Glomerular endothelial cell (primary cell): Measurements from ENCODE around the gene FBXO40. TPM values are rescaled to one million over a fixed set of nuclear protein-coding genes. Genes with fewer than 3 reads are reported as not detected.
A peak's percentile ranks its signal among the peaks of the same experiment; 100 is the strongest.

ENCODE experiments used
- DNase-seq: peaks from one replicate; pipeline ENCODE4 v3.0.0-alpha.2; 2011; ENCODE audit warnings: low read depth, low spot score; ENCODE audit errors: extremely low read depth
- total RNA-seq: library from RNA; depleted of rRNA; stranded (reverse); fragments of >200 nt; gene quantifications from 2 replicates; pipeline ENCODE4 v1.2.3, GENCODE V29; 2015

FBXO40 gene
- total RNA-seq, 1 donor from 2014 or later = not detected

- peak; percentile 69 for DNase-seq
Observed at GRCh38 chr3:121660356-121661171, 67.4 kb downstream of the FBXO40 start, which contains the start of gene HCLS1. Gene HCLS1 (minus strand): TSS chr3:121660903. CDS start chr3:121658347, 2,556 bp downstream.

- DNase-seq = no peak
Observed at GRCh38 chr3:121661376-121661775, 68.2 kb downstream of the FBXO40 start.

- DNase-seq = no peak
Observed at GRCh38 chr3:121662742-121663141, 69.6 kb downstream of the FBXO40 start.

- no peak for DNase-seq
Observed at GRCh38 chr3:121663171-121663847, 70.1 kb downstream of the FBXO40 start.

DNA sequence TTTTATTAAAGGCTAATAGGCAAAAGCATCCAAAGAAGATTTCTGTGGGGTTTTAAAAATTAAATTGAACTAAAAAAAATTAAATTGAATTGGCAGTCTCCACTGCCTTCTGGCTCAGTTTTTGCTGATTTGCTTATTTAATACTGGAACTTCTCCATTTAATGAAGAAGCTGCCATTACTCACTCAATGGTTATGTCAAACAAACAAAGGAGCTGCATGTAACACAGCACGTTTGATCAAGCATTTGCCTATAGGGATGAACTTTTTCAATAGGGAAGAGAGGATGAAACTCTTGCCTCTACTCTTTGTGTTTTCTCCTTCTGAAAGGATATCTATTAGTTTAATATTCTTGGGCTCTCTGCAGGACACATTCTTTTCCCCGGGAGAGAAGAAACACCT lies 72.3 kb downstream of the FBXO40 start:
- no peak for DNase-seq

DNA sequence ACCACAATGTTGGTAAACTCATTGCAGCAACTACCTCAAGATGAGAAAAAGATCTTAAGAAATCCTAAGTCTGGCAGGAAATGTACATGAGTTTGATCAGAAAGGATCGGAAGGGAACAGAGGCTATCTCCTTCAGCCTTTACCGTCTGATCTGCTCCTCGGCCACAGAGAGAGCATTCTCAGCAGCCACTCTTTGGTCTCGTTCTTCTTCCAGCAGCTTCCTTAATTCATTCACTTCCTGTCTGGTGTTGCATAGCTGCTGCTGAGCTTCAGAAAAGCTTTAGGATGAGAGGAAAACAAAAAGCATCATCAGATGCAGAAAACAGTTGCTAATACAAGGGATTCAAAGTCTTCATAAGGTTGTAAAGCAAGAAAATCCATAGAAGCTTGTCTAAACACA lies 74.2 kb downstream of the FBXO40 start:
- no peak for DNase-seq

- no peak for DNase-seq
Observed at GRCh38 chr3:121670676-121671075, 77.5 kb downstream of the FBXO40 start.

DNA sequence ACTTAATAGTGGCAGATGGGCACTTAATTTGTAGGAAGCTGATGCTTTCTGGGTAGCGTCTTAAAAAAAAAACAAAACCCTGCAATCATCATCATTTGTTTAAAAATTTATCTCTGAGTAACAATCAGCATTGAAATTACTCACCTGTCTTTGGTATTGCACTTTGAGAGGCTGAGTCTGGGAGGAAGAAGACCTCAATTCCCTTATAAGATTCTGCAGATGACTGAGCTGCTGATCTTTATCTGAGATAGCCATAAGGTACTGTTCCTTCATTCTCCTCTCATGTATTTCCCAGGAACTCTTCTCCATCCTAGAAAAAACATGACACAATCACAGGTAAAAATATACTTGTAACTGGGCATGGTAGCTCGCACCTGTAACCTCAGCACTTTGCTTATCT lies 84.0 kb downstream of the FBXO40 start:
- DNase-seq = no peak

Other genes starting within 250 kb of the FBXO40 start
- 0.68 and 1.6 TPM in 2 replicates for gene POLQ, start 47.4 kb upstream of the FBXO40 start, total RNA-seq
- gene ARGFX, start 25.4 kb upstream of the FBXO40 start, total RNA-seq = not detected in 2 replicates
- 69.1 and 77.3 TPM in 2 replicates for gene HCLS1, start 67.5 kb downstream of the FBXO40 start, total RNA-seq
- 35.0 and 50.5 TPM in 2 replicates for gene GOLGB1, start 156.4 kb downstream of the FBXO40 start, total RNA-seq
- 12.1 and 16.6 TPM in 2 replicates for gene IQCB1, start 241.7 kb downstream of the FBXO40 start, total RNA-seq
- 1.4 and 3.1 TPM in 2 replicates for gene EAF2, start 241.8 kb downstream of the FBXO40 start, total RNA-seq